ENCODE measurements around the gene PRAME. TPM values are rescaled to one million over a fixed set of nuclear protein-coding genes. Genes with fewer than 3 reads are reported as not detected.

The PRAME gene
- total RNA-seq, 1 experiment from 2014 or later, result not detected

DNA sequence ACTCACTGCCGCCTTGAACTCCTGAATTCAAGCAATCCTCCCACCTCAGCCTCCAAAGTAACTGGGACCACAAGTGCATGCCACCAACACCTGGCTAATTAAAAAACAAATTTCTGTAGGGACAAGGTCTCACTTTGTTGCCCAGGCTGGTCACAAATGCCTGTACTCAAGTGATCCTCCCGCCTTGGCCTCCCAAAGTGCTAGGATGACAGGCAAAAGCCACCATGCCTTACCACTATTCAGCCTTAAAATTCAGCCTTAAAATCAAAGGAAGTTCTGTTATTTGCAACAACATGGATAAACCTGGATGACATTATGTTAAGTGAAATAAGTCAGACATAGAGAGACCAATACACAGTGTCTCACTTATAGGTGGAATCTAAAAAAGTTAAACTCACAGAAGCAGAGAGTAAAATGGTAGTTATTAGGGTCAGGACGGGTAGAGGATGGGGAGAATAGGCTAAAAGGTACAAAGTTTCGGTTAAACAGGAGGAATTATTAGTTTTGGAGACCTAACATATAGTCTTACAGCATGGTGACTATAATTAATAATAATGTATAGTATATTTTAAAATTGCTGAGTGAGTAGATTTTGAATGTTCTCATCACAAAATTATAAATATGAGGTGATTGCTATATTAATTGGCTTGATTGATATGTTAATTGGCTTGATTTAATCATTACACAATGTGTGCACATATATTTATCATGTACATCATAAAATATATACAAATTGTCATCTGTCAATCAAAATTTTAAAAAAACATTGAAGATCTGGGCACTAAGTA, 32.7 kb downstream of the PRAME start:
- H3K27me3 ChIP-seq (replicated peaks; ENCODE audit: control insufficient read depth, insufficient read depth, low read length), result no peaks in the 10 kb centered on the region
- H3K9me3 Mint-ChIP-seq (ENCODE audit: unreplicated experiment), result no peaks in the 10 kb centered on the region
- no peaks in the 10 kb centered on the region for H3K4me1 Mint-ChIP-seq (ENCODE audit: low read depth, unreplicated experiment)
- H3K4me3 ChIP-seq (ENCODE audit: low read depth, low read length), result no peak overlapping the region
- no peaks in the 10 kb centered on the region for H3K36me3 ChIP-seq (ENCODE audit: control insufficient read depth, insufficient read depth, low read length)
- ChIA-PET POLR2A (no interaction called here), CTCF (no interaction called here)
- H3K27ac Mint-ChIP-seq (ENCODE audit: unreplicated experiment), result no peak overlapping the region
- no peak overlapping the region for H3K4me3 Mint-ChIP-seq (ENCODE audit: unreplicated experiment)
- BruUV-seq (replicated peaks), result no TSS peak
- no peak for DNase-seq
- TF ChIP-seq, protein P1, sequence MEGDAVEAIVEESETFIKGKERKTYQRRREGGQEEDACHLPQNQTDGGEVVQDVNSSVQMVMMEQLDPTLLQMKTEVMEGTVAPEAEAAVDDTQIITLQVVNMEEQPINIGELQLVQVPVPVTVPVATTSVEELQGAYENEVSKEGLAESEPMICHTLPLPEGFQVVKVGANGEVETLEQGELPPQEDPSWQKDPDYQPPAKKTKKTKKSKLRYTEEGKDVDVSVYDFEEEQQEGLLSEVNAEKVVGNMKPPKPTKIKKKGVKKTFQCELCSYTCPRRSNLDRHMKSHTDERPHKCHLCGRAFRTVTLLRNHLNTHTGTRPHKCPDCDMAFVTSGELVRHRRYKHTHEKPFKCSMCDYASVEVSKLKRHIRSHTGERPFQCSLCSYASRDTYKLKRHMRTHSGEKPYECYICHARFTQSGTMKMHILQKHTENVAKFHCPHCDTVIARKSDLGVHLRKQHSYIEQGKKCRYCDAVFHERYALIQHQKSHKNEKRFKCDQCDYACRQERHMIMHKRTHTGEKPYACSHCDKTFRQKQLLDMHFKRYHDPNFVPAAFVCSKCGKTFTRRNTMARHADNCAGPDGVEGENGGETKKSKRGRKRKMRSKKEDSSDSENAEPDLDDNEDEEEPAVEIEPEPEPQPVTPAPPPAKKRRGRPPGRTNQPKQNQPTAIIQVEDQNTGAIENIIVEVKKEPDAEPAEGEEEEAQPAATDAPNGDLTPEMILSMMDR (IDR thresholded peaks at IDR 0.05; ENCODE audit: insufficient read depth in 1 of 2, low read depth in 1 of 2, low read length in 1 of 2, severe bottlenecking in 1 of 2, unreplicated experiment in 1 of 2), result no peak
- no peaks in the 10 kb centered on the region for H3K4me1 ChIP-seq
- H3K9me3 ChIP-seq, result no peaks in the 10 kb centered on the region
- peaks cover 2% of the 10 kb centered on the region for H3K27me3 Mint-ChIP-seq (ENCODE audit: insufficient read depth, unreplicated experiment)
- intact Hi-C loops (cut with micrococcal nuclease; ENCODE audit: unreplicated experiment), result no loop called here
- H3K36me3 Mint-ChIP-seq (ENCODE audit: insufficient read depth, unreplicated experiment), result no peaks in the 10 kb centered on the region

DNA sequence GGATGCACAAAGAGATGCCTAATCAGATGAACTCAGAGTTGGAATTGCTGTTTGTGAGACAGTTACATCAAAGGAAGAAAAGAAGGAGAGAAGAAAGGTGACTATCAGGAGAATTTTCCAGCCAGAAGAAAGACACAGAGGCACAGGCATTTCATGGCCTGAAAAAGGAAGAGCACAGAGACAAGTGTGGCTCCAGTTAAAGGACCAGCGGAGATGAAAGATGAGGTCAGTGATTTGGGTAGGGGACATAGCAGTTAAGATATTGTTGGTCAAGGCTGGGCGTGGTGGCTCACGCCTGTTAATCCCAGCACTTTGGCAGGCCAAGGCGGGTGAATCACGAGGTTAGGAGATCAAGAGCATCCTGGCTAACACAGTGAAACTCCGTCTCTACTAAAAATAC, 35.6 kb downstream of the PRAME start:
- Mint-ChIP-seq H3K27me3 (ENCODE audit: insufficient read depth, unreplicated experiment) (peaks cover 2% of the 10 kb centered on the region), H3K4me1 (ENCODE audit: low read depth, unreplicated experiment) (no peaks in the 10 kb centered on the region), H3K9me3 (ENCODE audit: unreplicated experiment) (no peaks in the 10 kb centered on the region), H3K36me3 (ENCODE audit: insufficient read depth, unreplicated experiment) (peaks cover 7% of the 10 kb centered on the region), H3K27ac (ENCODE audit: unreplicated experiment) (no peak overlapping the region), H3K4me3 (ENCODE audit: unreplicated experiment) (no peak overlapping the region)
- intact Hi-C loops (cut with micrococcal nuclease; ENCODE audit: unreplicated experiment), result no loop called here
- Histone ChIP-seq H3K9me3 (no peaks in the 10 kb centered on the region), H3K27me3 (replicated peaks; ENCODE audit: control insufficient read depth, insufficient read depth, low read length) (no peaks in the 10 kb centered on the region), H3K4me1 (peaks cover 5% of the 10 kb centered on the region; the same call in 1 of the 2 replicates), H3K4me3 (ENCODE audit: low read depth, low read length) (no peak overlapping the region), H3K36me3 (ENCODE audit: control insufficient read depth, insufficient read depth, low read length) (no peaks in the 10 kb centered on the region)
- no peak for DNase-seq
- TF ChIP-seq, protein P1 (IDR thresholded peaks at IDR 0.05; ENCODE audit: insufficient read depth in 1 of 2, low read depth in 1 of 2, low read length in 1 of 2, severe bottlenecking in 1 of 2, unreplicated experiment in 1 of 2), result no peak
- CTCF ChIA-PET, result no interaction called here
- BruUV-seq (replicated peaks), result no TSS peak
- POLR2A ChIA-PET, result no interaction called here

DNA sequence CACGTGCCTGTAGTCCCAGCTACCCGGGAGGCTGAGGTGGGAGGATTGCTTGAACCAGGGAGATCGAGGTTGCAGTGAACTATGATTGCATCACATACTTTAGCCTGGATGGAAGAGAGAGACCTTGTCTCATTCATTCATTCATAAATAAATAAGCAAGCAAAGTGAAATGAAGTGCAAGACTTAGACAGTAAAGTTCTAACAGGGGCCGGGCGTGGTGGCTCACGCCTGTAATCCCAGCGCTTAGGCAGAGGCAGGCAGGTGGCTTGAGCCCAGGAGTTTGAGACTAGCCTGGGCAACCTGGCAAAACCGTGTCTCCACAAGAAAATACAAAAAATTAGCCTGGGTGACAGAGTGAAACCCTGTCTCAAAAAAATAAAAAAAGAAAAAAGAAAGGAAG, 37.4 kb downstream of the PRAME start:
- peaks cover 5% of the 10 kb centered on the region; the same call in 1 of the 2 replicates for H3K4me1 ChIP-seq
- no peaks in the 10 kb centered on the region for H3K4me1 Mint-ChIP-seq (ENCODE audit: low read depth, unreplicated experiment)
- ChIA-PET POLR2A (no interaction called here), CTCF (no interaction called here)
- H3K27me3 Mint-ChIP-seq (ENCODE audit: insufficient read depth, unreplicated experiment), result peaks cover 2% of the 10 kb centered on the region
- BruUV-seq (replicated peaks), result no TSS peak
- no peaks in the 10 kb centered on the region for H3K9me3 ChIP-seq
- no peak overlapping the region for H3K27ac Mint-ChIP-seq (ENCODE audit: unreplicated experiment)
- no peaks in the 10 kb centered on the region for H3K27me3 ChIP-seq (replicated peaks; ENCODE audit: control insufficient read depth, insufficient read depth, low read length)
- TF ChIP-seq, protein P1 (IDR thresholded peaks at IDR 0.05; ENCODE audit: insufficient read depth in 1 of 2, low read depth in 1 of 2, low read length in 1 of 2, severe bottlenecking in 1 of 2, unreplicated experiment in 1 of 2), result no peak
- intact Hi-C loops (cut with micrococcal nuclease; ENCODE audit: unreplicated experiment), result no loop called here
- H3K36me3 Mint-ChIP-seq (ENCODE audit: insufficient read depth, unreplicated experiment), result peaks cover 7% of the 10 kb centered on the region
- no peak overlapping the region for H3K4me3 Mint-ChIP-seq (ENCODE audit: unreplicated experiment)
- no peak for DNase-seq
- no peaks in the 10 kb centered on the region for H3K9me3 Mint-ChIP-seq (ENCODE audit: unreplicated experiment)
- H3K4me3 ChIP-seq (ENCODE audit: low read depth, low read length), result no peak overlapping the region
- H3K36me3 ChIP-seq (ENCODE audit: control insufficient read depth, insufficient read depth, low read length), result no peaks in the 10 kb centered on the region
